Cardiac muscle cell (in vitro differentiated cells and primary cell): ENCODE measurements around the gene RAB14. TPM values are rescaled to one million over a fixed set of nuclear protein-coding genes. Genes with fewer than 3 reads are reported as not detected.

ENCODE experiments used
- DNase-seq, 2 donors: peaks; one replicate each; pipeline versions ENCODE4 v3.0.0 to v3.0.0-alpha.2; 2010 to 2017; ENCODE audit warnings: low read depth in 1 of 2, low spot score in 1 of 2
- H3K27ac ChIP-seq: fragments of 200-600 bp; sonication (generic); 2 replicates; pipeline ENCODE4 v1.5.1; 2016
- H3K27me3 ChIP-seq: fragments of 200-600 bp; sonication (generic); 2 replicates; pipeline ENCODE4 v1.6.0; 2016; ENCODE audit warnings: control low read depth
- H3K36me3 ChIP-seq: fragments of 200-600 bp; sonication (generic); 2 replicates; pipeline ENCODE4 v1.5.1; 2016; ENCODE audit warnings: control low read depth
- H3K4me1 ChIP-seq: fragments of 200-600 bp; sonication (generic); 2 replicates; pipeline ENCODE4 v1.8.1; 2017; ENCODE audit warnings: low read depth, mild to moderate bottlenecking, mixed run types
- H3K4me3 ChIP-seq: fragments of 200-600 bp; sonication (generic); 2 replicates; pipeline ENCODE4 v1.5.1; 2016; ENCODE audit warnings: mild to moderate bottlenecking
- H3K9me3 ChIP-seq: fragments of 200-600 bp; sonication (generic); 2 replicates; pipeline ENCODE4 v1.5.1; 2017; ENCODE audit warnings: low read depth, mild to moderate bottlenecking, control low read depth
- CTCF ChIP-seq: IDR thresholded peaks from 2 replicates; pipeline ENCODE4 v1.5.1; 2012; ENCODE audit warnings: low read depth, mild to moderate bottlenecking, low read length
- polyA plus RNA-seq: library from polyadenylated mRNA; unstranded; fragments of >200 nt; fragmentation: Nextera tagmentation; extraction: Ambion mirVana; gene quantifications from 2 replicates; pipeline ENCODE4 v1.2.1, GENCODE V29; 2016
- total RNA-seq: library from RNA; depleted of rRNA; stranded (reverse); fragments of >200 nt; gene quantifications from 2 replicates; pipeline ENCODE4 v1.2.3, GENCODE V29; 2016

The RAB14 gene
- total and polyA plus RNA-seq, 2 experiments from 2014 or later = 17.4 to 54.2 TPM

- Histone ChIP-seq H3K27ac (no peak overlapping the region), H3K9me3 (no peaks in the 10 kb centered on the region), H3K4me3 (no peak overlapping the region), H3K4me1 (no peaks in the 10 kb centered on the region), H3K27me3 (no peaks in the 10 kb centered on the region), H3K36me3 (no peaks in the 10 kb centered on the region)
- TF ChIP-seq CTCF = no peak
- no peak for DNase-seq
Observed at GRCh38 chr9:121226175-121226574, 24.5 kb upstream of the RAB14 start.

GRCh38 chr9:121225240-121225639 is 23.6 kb upstream of the RAB14 start:
- Histone ChIP-seq H3K27me3 (no peaks in the 10 kb centered on the region), H3K36me3 (no peaks in the 10 kb centered on the region), H3K4me3 (no peak overlapping the region), H3K9me3 (no peaks in the 10 kb centered on the region), H3K27ac (no peak overlapping the region), H3K4me1 (no peaks in the 10 kb centered on the region)
- TF ChIP-seq CTCF = no peak
- no peak for DNase-seq

GRCh38 chr9:121222524-121223171 is 21.0 kb upstream of the RAB14 start:
- peak; percentile 60 to 74 for DNase-seq
- peak; percentile 84 for TF ChIP-seq CTCF
- Histone ChIP-seq H3K36me3 (no peaks in the 10 kb centered on the region), H3K4me1 (no peaks in the 10 kb centered on the region), H3K9me3 (no peaks in the 10 kb centered on the region), H3K27me3 (no peaks in the 10 kb centered on the region), H3K27ac (no peak overlapping the region), H3K4me3 (no peak overlapping the region)

GRCh38 chr9:121221664-121222055 is 20.0 kb upstream of the RAB14 start:
- no peak for DNase-seq
- Histone ChIP-seq H3K4me3 (no peak overlapping the region), H3K4me1 (no peaks in the 10 kb centered on the region), H3K36me3 (no peaks in the 10 kb centered on the region), H3K27ac (no peak overlapping the region), H3K9me3 (no peaks in the 10 kb centered on the region), H3K27me3 (no peaks in the 10 kb centered on the region)
- no peak for TF ChIP-seq CTCF

GRCh38 chr9:121220996-121221663 is 19.5 kb upstream of the RAB14 start:
- no peaks in the 10 kb centered on the region for H3K36me3 ChIP-seq
- H3K27ac ChIP-seq = no peak overlapping the region
- no peak for DNase-seq
- H3K27me3 ChIP-seq = no peaks in the 10 kb centered on the region
- H3K4me3 ChIP-seq = no peak overlapping the region
- H3K9me3 ChIP-seq = no peaks in the 10 kb centered on the region
- TF ChIP-seq CTCF = no peak
- no peaks in the 10 kb centered on the region for H3K4me1 ChIP-seq
